RWPE2 (cell line): ENCODE results near the gene GCKR.

Experiments used
- ATAC-seq: fragments of 200-7000 bp; cut with Tn5 transposase; 3 replicates; pipeline ENCODE4 v1.9.1; 2021; ENCODE audit warnings: low read depth
- DNase-seq: peaks from one replicate; pipeline ENCODE4 v3.0.0-alpha.2; 2020; ENCODE audit warnings: low spot score
- H3K27ac ChIP-seq: fragments of 450-650 bp; 2 replicates; pipeline ENCODE4 v1.5.1; 2017; ENCODE audit warnings: mild to moderate bottlenecking; ENCODE audit not compliant: poor library complexity, severe bottlenecking
- H3K27me3 ChIP-seq: fragments of 250-450 bp; sonication (Bioruptor Pico); 2 replicates; pipeline ENCODE4 v1.5.1; 2021; ENCODE audit warnings: mild to moderate bottlenecking, moderate library complexity; ENCODE audit not compliant: insufficient read depth, poor library complexity, severe bottlenecking
- H3K36me3 ChIP-seq: fragments of 250-450 bp; sonication (Bioruptor Pico); 2 replicates; pipeline ENCODE4 v1.5.1; 2020; ENCODE audit warnings: low read depth, mild to moderate bottlenecking, moderate library complexity
- H3K4me1 ChIP-seq: fragments of 250-450 bp; sonication (Bioruptor Pico); 2 replicates; pipeline ENCODE4 v1.5.1; 2021; ENCODE audit warnings: mild to moderate bottlenecking, moderate library complexity; ENCODE audit not compliant: insufficient read depth, poor library complexity, severe bottlenecking
- H3K4me3 ChIP-seq: fragments of 250-450 bp; sonication (Bioruptor Pico); 2 replicates; pipeline ENCODE4 v1.5.1; 2021; ENCODE audit warnings: mild to moderate bottlenecking, moderate library complexity; ENCODE audit not compliant: severe bottlenecking
- H3K9me3 ChIP-seq: fragments of 250-450 bp; sonication (Bioruptor Pico); 2 replicates; pipeline ENCODE4 v1.5.1; 2021; ENCODE audit warnings: mild to moderate bottlenecking, moderate library complexity; ENCODE audit not compliant: severe bottlenecking
- CTCF ChIP-seq: fragments of 450-650 bp; IDR thresholded peaks from one replicate; pipeline ENCODE4 v1.5.1; 2017; ENCODE audit warnings: mild to moderate bottlenecking, moderate library complexity; ENCODE audit not compliant: poor library complexity, severe bottlenecking

GCKR gene

GRCh38 chr2:27494944-27495554, 1.6 kb upstream of the GCKR start, which contains the start of gene FNDC4:
Gene FNDC4 (minus strand): TSS chr2:27495200. CDS start chr2:27494679, 521 bp downstream.
- TF ChIP-seq CTCF, result no peak
- no peaks in the 10 kb centered on the region for H3K27me3 ChIP-seq
- no peaks in the 10 kb centered on the region for H3K36me3 ChIP-seq
- H3K27ac ChIP-seq, result no peak within 1 kb of the TSS
- peak within 1 kb of the TSS; percentile 69 for H3K4me3 ChIP-seq
- peak; percentile 72 for ATAC-seq
- no peak for DNase-seq
- H3K9me3 ChIP-seq, result no peaks in the 10 kb centered on the region
- H3K4me1 ChIP-seq, result no peaks in the 10 kb centered on the region

- Histone ChIP-seq H3K27ac (no peak overlapping the region), H3K36me3 (no peaks in the 10 kb centered on the region), H3K9me3 (no peaks in the 10 kb centered on the region), H3K4me1 (no peaks in the 10 kb centered on the region), H3K4me3 (no peak overlapping the region), H3K27me3 (no peaks in the 10 kb centered on the region)
- DNase-seq (no peak), ATAC-seq (no peak)
- no peak for TF ChIP-seq CTCF
Measured at GRCh38 chr2:27495840-27496356, 741 bp upstream of the GCKR start.

GRCh38 chr2:27497288-27497627, 619 bp downstream of the GCKR start:
- Histone ChIP-seq H3K36me3 (no peaks in the 10 kb centered on the region), H3K27me3 (no peaks in the 10 kb centered on the region), H3K9me3 (no peaks in the 10 kb centered on the region), H3K4me3 (no peak overlapping the region), H3K27ac (no peak overlapping the region), H3K4me1 (no peaks in the 10 kb centered on the region)
- DNase-seq (no peak), ATAC-seq (no peak)
- no peak for TF ChIP-seq CTCF

GRCh38 chr2:27498975-27499374, 2.3 kb downstream of the GCKR start:
- H3K27me3 ChIP-seq, result no peaks in the 10 kb centered on the region
- no peak for ATAC-seq
- H3K4me3 ChIP-seq, result no peak overlapping the region
- H3K27ac ChIP-seq, result no peak overlapping the region
- no peak for TF ChIP-seq CTCF
- no peak for DNase-seq
- no peaks in the 10 kb centered on the region for H3K9me3 ChIP-seq
- no peaks in the 10 kb centered on the region for H3K4me1 ChIP-seq
- H3K36me3 ChIP-seq, result no peaks in the 10 kb centered on the region

GRCh38 chr2:27501042-27501441, 4.4 kb downstream of the GCKR start:
- no peak for TF ChIP-seq CTCF

More at GRCh38 chr2:27501042-27501441, 4.4 kb downstream of the GCKR start:
- ATAC-seq (peak; percentile 59; the same call in 1 of the 3 replicates), DNase-seq (no peak)
- Histone ChIP-seq H3K4me1 (no peaks in the 10 kb centered on the region), H3K4me3 (no peak overlapping the region), H3K9me3 (no peaks in the 10 kb centered on the region), H3K27me3 (no peaks in the 10 kb centered on the region), H3K36me3 (no peaks in the 10 kb centered on the region), H3K27ac (no peak overlapping the region)
